Measurements from ENCODE around the gene VEGFC.

VEGFC gene

GRCh38 chr4:176782794-176783193 lies 9.9 kb downstream of the VEGFC start:
- no peak for TF ChIP-seq CTCF (IDR thresholded peaks at IDR 0.05)
- Histone ChIP-seq H3K4me3 (ENCODE audit: low read depth, low read length) (no peak overlapping the region), H3K79me2 (no peaks in the 10 kb centered on the region), H3K27ac (no peak overlapping the region), H3K4me2 (ENCODE audit: low read length) (no peak overlapping the region), H2AFZ (no peak overlapping the region), H3K27me3 (ENCODE audit: control insufficient read depth, insufficient read depth, low read length) (no peaks in the 10 kb centered on the region), H3K4me1 (no peaks in the 10 kb centered on the region), H3K9ac (no peak overlapping the region), H3K36me3 (ENCODE audit: control insufficient read depth, insufficient read depth, low read length) (no peaks in the 10 kb centered on the region), H3K9me3 (ENCODE audit: control insufficient read depth, low read length) (no peaks in the 10 kb centered on the region)

- no peak overlapping the region for H3K9ac ChIP-seq
- H3K4me3 ChIP-seq (ENCODE audit: low read depth, low read length): no peak overlapping the region
- H3K79me2 ChIP-seq: no peaks in the 10 kb centered on the region
- no peak overlapping the region for H3K27ac ChIP-seq
- no peaks in the 10 kb centered on the region for H3K4me1 ChIP-seq
- H3K36me3 ChIP-seq (ENCODE audit: control insufficient read depth, insufficient read depth, low read length): no peaks in the 10 kb centered on the region
- TF ChIP-seq CTCF (IDR thresholded peaks at IDR 0.05): no peak
- no peaks in the 10 kb centered on the region for H3K9me3 ChIP-seq (ENCODE audit: control insufficient read depth, low read length)
- H3K4me2 ChIP-seq (ENCODE audit: low read length): no peak overlapping the region
- no peaks in the 10 kb centered on the region for H3K27me3 ChIP-seq (ENCODE audit: control insufficient read depth, insufficient read depth, low read length)
- H2AFZ ChIP-seq: no peak overlapping the region
Observed at GRCh38 chr4:176782191-176782590, 10.5 kb downstream of the VEGFC start.

GRCh38 chr4:176781739-176782100 lies 11.0 kb downstream of the VEGFC start:
- Histone ChIP-seq H3K27ac (no peak overlapping the region), H3K9ac (no peak overlapping the region), H3K9me3 (ENCODE audit: control insufficient read depth, low read length) (no peaks in the 10 kb centered on the region), H3K36me3 (ENCODE audit: control insufficient read depth, insufficient read depth, low read length) (no peaks in the 10 kb centered on the region), H3K4me1 (no peaks in the 10 kb centered on the region), H3K27me3 (ENCODE audit: control insufficient read depth, insufficient read depth, low read length) (no peaks in the 10 kb centered on the region), H3K4me2 (ENCODE audit: low read length) (no peak overlapping the region), H3K79me2 (no peaks in the 10 kb centered on the region), H2AFZ (no peak overlapping the region), H3K4me3 (ENCODE audit: low read depth, low read length) (no peak overlapping the region)
- TF ChIP-seq CTCF (IDR thresholded peaks at IDR 0.05): no peak

GRCh38 chr4:176780995-176781738 lies 11.6 kb downstream of the VEGFC start:
- no peak overlapping the region for H2AFZ ChIP-seq
- H3K9me3 ChIP-seq (ENCODE audit: control insufficient read depth, low read length): no peaks in the 10 kb centered on the region
- H3K36me3 ChIP-seq (ENCODE audit: control insufficient read depth, insufficient read depth, low read length): no peaks in the 10 kb centered on the region
- H3K27me3 ChIP-seq (ENCODE audit: control insufficient read depth, insufficient read depth, low read length): no peaks in the 10 kb centered on the region
- H3K4me3 ChIP-seq (ENCODE audit: low read depth, low read length): no peak overlapping the region
- no peak overlapping the region for H3K4me2 ChIP-seq (ENCODE audit: low read length)
- H3K4me1 ChIP-seq: no peaks in the 10 kb centered on the region
- H3K27ac ChIP-seq: no peak overlapping the region
- H3K9ac ChIP-seq: no peak overlapping the region
- TF ChIP-seq CTCF (IDR thresholded peaks at IDR 0.05): no peak
- no peaks in the 10 kb centered on the region for H3K79me2 ChIP-seq

- Histone ChIP-seq H3K79me2 (no peaks in the 10 kb centered on the region), H3K36me3 (ENCODE audit: control insufficient read depth, insufficient read depth, low read length) (no peaks in the 10 kb centered on the region), H3K27ac (no peak overlapping the region), H3K4me1 (no peaks in the 10 kb centered on the region), H3K27me3 (ENCODE audit: control insufficient read depth, insufficient read depth, low read length) (no peaks in the 10 kb centered on the region), H3K9ac (no peak overlapping the region), H2AFZ (no peak overlapping the region), H3K9me3 (ENCODE audit: control insufficient read depth, low read length) (no peaks in the 10 kb centered on the region), H3K4me3 (ENCODE audit: low read depth, low read length) (no peak overlapping the region), H3K4me2 (ENCODE audit: low read length) (no peak overlapping the region)
- TF ChIP-seq CTCF (IDR thresholded peaks at IDR 0.05): no peak
Observed at GRCh38 chr4:176779421-176779820, 13.3 kb downstream of the VEGFC start.
